HepG2 (cell line): ENCODE results near the gene SS18L1. TPM values are rescaled to one million over a fixed set of nuclear protein-coding genes. Genes with fewer than 3 reads are reported as not detected.

Experiments
- BHLHE40 ChIP-seq: IDR thresholded peaks from 2 replicates; pipeline ENCODE4 v1.6.1; 2011; ENCODE audit warnings: low read length, improper control_type of control experiment
- CBX2 ChIP-seq, 2 experiments: fragments of 200-600 bp in 1 of 2; sonication (generic); formaldehyde crosslinking in 1 of 2; IDR thresholded peaks; 2 replicates each; pipeline versions ENCODE4 v1.7.0 to v1.8.1; 2018 to 2022; ENCODE audit warnings: low read depth in 2 of 2, low read length in 1 of 2, mild to moderate bottlenecking in 1 of 2, missing genetic modification reagents in 1 of 2
- CBX5 ChIP-seq: sonication (generic); formaldehyde crosslinking; IDR thresholded peaks from 2 replicates; pipeline ENCODE4 v1.4.0; 2020; ENCODE audit warnings: missing genetic modification reagents, borderline replicate concordance
- CCAR2 ChIP-seq: fragments of 200-400 bp; formaldehyde crosslinking; optimal IDR thresholded peaks from 2 replicates; pipeline ENCODE3; 2018; ENCODE audit warnings: low read depth, mild to moderate bottlenecking, low read length, moderate library complexity
- FOXK2 ChIP-seq: fragments of 450-650 bp; IDR thresholded peaks from 2 replicates; pipeline ENCODE4 v1.6.1; 2016
- HNRNPL ChIP-seq: fragments of 200-400 bp; formaldehyde crosslinking; IDR thresholded peaks from 2 replicates; pipeline ENCODE4 v1.6.1; 2017; ENCODE audit warnings: mild to moderate bottlenecking, low read depth, low read length
- KAT8 ChIP-seq: IDR thresholded peaks from 2 replicates; pipeline ENCODE4 v1.6.1; 2016; ENCODE audit warnings: missing genetic modification reagents, missing compliant biosample characterization
- PRPF4 ChIP-seq: fragments of 200-400 bp; formaldehyde crosslinking; IDR thresholded peaks from 2 replicates; pipeline ENCODE4 v1.6.1; 2016; ENCODE audit warnings: low read length, low read depth; ENCODE audit not compliant: poor library complexity, severe bottlenecking
- SSRP1 ChIP-seq: IDR thresholded peaks from 2 replicates; pipeline ENCODE4 v1.6.1; 2016; ENCODE audit warnings: control low read depth
- TCF12 ChIP-seq, 2 experiments: fragments of 450-650 bp in 1 of 2; sonication (generic) in 1 of 2; formaldehyde crosslinking in 1 of 2; IDR thresholded peaks; 2 replicates each; pipeline versions ENCODE4 v1.6.1 to v1.8.0; 2017 to 2022; ENCODE audit warnings: antibody characterized with exemption in 1 of 2, mild to moderate bottlenecking in 1 of 2, missing genetic modification reagents in 1 of 2, moderate library complexity in 1 of 2
- TMF1 ChIP-seq: sonication (generic); formaldehyde crosslinking; IDR thresholded peaks from 2 replicates; pipeline ENCODE4 v1.8.1; 2022; ENCODE audit warnings: low read depth, missing genetic modification reagents
- ZBTB39 ChIP-seq: sonication (generic); formaldehyde crosslinking; IDR thresholded peaks from 2 replicates; pipeline ENCODE4 v1.5.0; 2020; ENCODE audit warnings: missing genetic modification reagents
- ZNF101 ChIP-seq: sonication (generic); formaldehyde crosslinking; IDR thresholded peaks from 2 replicates; pipeline ENCODE4 v1.4.0; 2020; ENCODE audit warnings: mild to moderate bottlenecking, low read depth, missing genetic modification reagents, borderline replicate concordance
- ZNF224 ChIP-seq: sonication (generic); formaldehyde crosslinking; IDR thresholded peaks from 2 replicates; pipeline ENCODE4 v1.5.0; 2020; ENCODE audit warnings: mild to moderate bottlenecking, missing genetic modification reagents
- ZNF354B ChIP-seq: sonication (generic); formaldehyde crosslinking; IDR thresholded peaks from 2 replicates; pipeline ENCODE4 v1.8.0; 2022; ENCODE audit warnings: mild to moderate bottlenecking, missing genetic modification reagents
- ZNF414 ChIP-seq: sonication (generic); formaldehyde crosslinking; IDR thresholded peaks from 2 replicates; pipeline ENCODE4 v1.5.0; 2020; ENCODE audit warnings: missing genetic modification reagents
- ZNF441 ChIP-seq: sonication (generic); formaldehyde crosslinking; IDR thresholded peaks from 2 replicates; pipeline ENCODE4 v1.7.0; 2021; ENCODE audit warnings: missing genetic modification reagents, borderline replicate concordance
- ZNF549 ChIP-seq: sonication (generic); formaldehyde crosslinking; IDR thresholded peaks from 2 replicates; pipeline ENCODE4 v1.5.0; 2020; ENCODE audit warnings: missing genetic modification reagents
- ZNF564 ChIP-seq: sonication (generic); formaldehyde crosslinking; IDR thresholded peaks from 2 replicates; pipeline ENCODE4 v1.8.1; 2023; ENCODE audit warnings: mild to moderate bottlenecking, missing genetic modification reagents
- ZNF678 ChIP-seq: sonication (generic); formaldehyde crosslinking; IDR thresholded peaks from 2 replicates; pipeline ENCODE4 v1.4.0; 2020; ENCODE audit warnings: mild to moderate bottlenecking, missing genetic modification reagents
- ZNF709 ChIP-seq: sonication (generic); formaldehyde crosslinking; IDR thresholded peaks from 2 replicates; pipeline ENCODE4 v1.5.0; 2020; ENCODE audit warnings: mild to moderate bottlenecking, missing genetic modification reagents
- ZNF781 ChIP-seq: sonication (generic); formaldehyde crosslinking; IDR thresholded peaks from 2 replicates; pipeline ENCODE4 v1.5.1; 2020; ENCODE audit warnings: borderline replicate concordance, mild to moderate bottlenecking, missing genetic modification reagents; ENCODE audit errors: not compliant biosample characterization
- polyA plus RNA-seq, 8 experiments: library from polyadenylated mRNA; depleted of rRNA in 3 of 8; stranded (reverse) in 7 of 8; unstranded in 1 of 8; fragments of >200 nt; fragmentation: Illumina TruSeq in 4 of 8; extraction: Trizol in 4 of 8; gene quantifications; 2 replicates each; pipeline versions ENCODE4 v1.2.1 to v1.2.3, GENCODE V29; 2011 to 2016; ENCODE audit warnings: low read depth in 4 of 8, missing spikeins in 1 of 8, mixed read lengths in 1 of 8; ENCODE audit not compliant: insufficient read depth in 1 of 8
- total RNA-seq, 5 experiments: library from RNA; depleted of rRNA; stranded (reverse); fragments of >200 nt; fragmentation: Illumina TruSeq; extraction: Trizol; gene quantifications; 2 replicates each; pipeline ENCODE4 v1.2.3, GENCODE V29; 2016; ENCODE audit warnings: low read depth in 1 of 5
- TF ChIP-seq, protein P1 (sequence below): sonication (generic); formaldehyde crosslinking; IDR thresholded peaks from 2 replicates; pipeline ENCODE4 v1.5.0; 2020; ENCODE audit warnings: missing genetic modification reagents, mild to moderate bottlenecking, borderline replicate concordance

SS18L1 gene
- total and polyA plus RNA-seq, 2 of the 13 experiments (the other 11 are each of a cell fraction or from before 2014, with no cell fraction given), result 17.8 to 27.6 TPM

GRCh38 chr20:62182469-62183425, 39.2 kb downstream of the SS18L1 start, which contains the start of gene MTG2 (continued):
- TF ChIP-seq ZNF101 (CRISPR knock-in tag), result peak; percentile 53; the same call in 1 of the 2 replicates
- no peak for TF ChIP-seq BHLHE40
- TF ChIP-seq CBX5 (CRISPR knock-in tag), result peak; percentile 97
- TF ChIP-seq CCAR2, result no peak
- TF ChIP-seq ZNF781 (CRISPR knock-in tag), result peak; percentile 98
- TF ChIP-seq ZNF709 (CRISPR knock-in tag), result peak; percentile 94
- peak; percentile 93 for TF ChIP-seq ZNF564 (CRISPR knock-in tag)
- TF ChIP-seq, protein P1, sequence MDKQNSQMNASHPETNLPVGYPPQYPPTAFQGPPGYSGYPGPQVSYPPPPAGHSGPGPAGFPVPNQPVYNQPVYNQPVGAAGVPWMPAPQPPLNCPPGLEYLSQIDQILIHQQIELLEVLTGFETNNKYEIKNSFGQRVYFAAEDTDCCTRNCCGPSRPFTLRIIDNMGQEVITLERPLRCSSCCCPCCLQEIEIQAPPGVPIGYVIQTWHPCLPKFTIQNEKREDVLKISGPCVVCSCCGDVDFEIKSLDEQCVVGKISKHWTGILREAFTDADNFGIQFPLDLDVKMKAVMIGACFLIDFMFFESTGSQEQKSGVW (CRISPR knock-in tag), result peak; percentile 91; the same call in 1 of the 2 replicates
- TF ChIP-seq ZBTB39, result peak; percentile 86; the same call in 1 of the 2 replicates
- TF ChIP-seq ZNF414, result peak; percentile 94; the same call in 1 of the 2 replicates
- peak; percentile 92 for TF ChIP-seq SSRP1 (CRISPR knock-in tag)
- TF ChIP-seq PRPF4, result no peak
- peak; percentile 82 for TF ChIP-seq FOXK2
- peak; percentile 89 for TF ChIP-seq HNRNPL
- TF ChIP-seq KAT8 (CRISPR knock-in tag), result peak; percentile 100
- peak; percentile 96; the same call in 1 of the 2 replicates for TF ChIP-seq ZNF224
- no peak for TF ChIP-seq CBX2 (IDR thresholded peaks at IDR 0.05; ENCODE audit: low read depth, low read length)
- peak; percentile 75; the same call in 1 of the 2 replicates for TF ChIP-seq CBX2 (CRISPR knock-in tag; IDR thresholded peaks at IDR 0.05; ENCODE audit: low read depth)
- TF ChIP-seq TCF12 (IDR thresholded peaks at IDR 0.05), result no peak
- peak; percentile 90 for TF ChIP-seq TCF12 (CRISPR knock-in tag; IDR thresholded peaks at IDR 0.05)
- peak; percentile 88; the same call in 1 of the 2 replicates for TF ChIP-seq ZNF678 (CRISPR knock-in tag)
- no peak; the same call in 1 of the 2 replicates for TF ChIP-seq ZNF549
- peak; percentile 95; the same call in 1 of the 2 replicates for TF ChIP-seq ZNF441 (CRISPR knock-in tag)
- TF ChIP-seq ZNF354B (CRISPR knock-in tag), result 0 out of 2 replicates have a peak, but pooled peaks have one; percentile 44
- TF ChIP-seq TMF1 (CRISPR knock-in tag), result peak; percentile 96
